Inflammatory macrophage (primary cell): ENCODE results near the gene TGFBI.
"Not testable (repeated sequence)": the region's sequence is repeated elsewhere in the genome, so short reads cannot be mapped to it uniquely, and the experiment has no call there.

Source experiments
- DNase-seq, 2 donors: peaks; one replicate each; pipeline ENCODE4 v3.0.0-alpha.2; 2020 to 2022

Gene TGFBI

DNA sequence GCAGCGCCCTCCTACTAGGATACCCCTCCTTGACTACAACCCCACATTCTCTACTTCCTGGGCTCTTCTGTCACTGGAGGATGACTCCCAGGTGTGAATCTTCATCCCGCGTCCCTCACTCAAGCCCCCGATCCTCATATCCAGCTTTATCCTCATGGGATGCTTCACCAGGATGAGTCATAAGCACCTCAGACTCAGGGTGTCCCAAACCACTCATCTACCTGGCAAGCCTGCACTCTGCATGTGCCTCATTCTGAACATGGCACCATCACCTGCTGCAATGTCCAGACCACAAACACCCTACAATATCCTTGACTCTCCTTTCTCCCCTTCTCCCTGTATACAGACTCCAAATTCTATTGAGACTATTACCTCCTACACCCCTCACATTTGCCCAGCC, 1.5 kb upstream of the TGFBI start:
- no peak for DNase-seq

GRCh38 chr5:136028090-136028489, 698 bp upstream of the TGFBI start:
- DNase-seq: no peak

DNA sequence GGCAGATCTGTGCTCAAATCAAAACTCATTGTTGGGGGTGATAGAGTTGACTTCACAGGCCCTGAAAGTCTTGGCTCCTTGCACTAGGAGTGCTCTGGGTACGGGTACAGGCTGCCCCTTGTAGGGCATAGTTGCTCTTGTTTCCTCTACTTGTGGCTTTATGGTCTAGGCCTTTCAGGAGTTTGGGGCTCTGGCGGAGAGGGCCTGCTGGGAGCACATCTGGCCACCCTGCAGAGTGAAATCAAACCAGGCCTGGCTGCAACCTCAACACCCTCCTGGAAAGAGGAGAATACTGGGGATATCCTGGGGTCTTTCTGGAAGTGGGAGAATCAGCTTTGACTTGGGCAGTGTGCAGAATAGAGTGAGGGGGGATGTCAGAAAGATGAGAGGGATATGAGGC, 1.5 kb downstream of the TGFBI start:
- DNase-seq: no peak

- DNase-seq: no peak
These were observed 2.3 kb downstream of the TGFBI start for GRCh38 chr5:136030956-136031611.

- peak in 1 of 2 donors; percentile 34 for DNase-seq
These were observed 2.9 kb downstream of the TGFBI start for GRCh38 chr5:136031711-136032110.

GRCh38 chr5:136032564-136032963, 3.8 kb downstream of the TGFBI start:
- no peak for DNase-seq

DNA sequence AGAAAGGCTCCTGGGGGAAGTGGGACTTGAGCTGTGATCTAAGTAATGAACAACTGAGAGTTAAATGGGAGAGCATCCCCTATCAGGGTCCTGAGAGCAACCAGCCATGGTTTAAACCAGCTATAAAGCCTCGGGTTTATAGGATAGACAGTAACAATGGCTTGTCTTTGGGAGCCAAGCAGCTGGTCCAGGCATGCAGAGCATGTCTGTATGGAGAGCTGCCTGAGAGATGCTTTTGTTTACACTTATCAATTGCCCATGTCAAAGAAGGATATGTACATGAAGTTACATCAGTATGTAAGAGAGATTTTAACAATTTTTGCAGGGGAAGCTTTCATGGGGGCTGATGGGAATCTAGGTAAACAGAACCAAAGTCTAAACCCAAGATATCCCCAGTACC, 4.4 kb downstream of the TGFBI start:
- no peak for DNase-seq

- no peak for DNase-seq
These were observed 5.1 kb downstream of the TGFBI start for GRCh38 chr5:136033848-136034247.

- peak in 1 of 2 donors; percentile 28 for DNase-seq
These were observed 5.7 kb downstream of the TGFBI start for GRCh38 chr5:136034492-136034891.

DNA sequence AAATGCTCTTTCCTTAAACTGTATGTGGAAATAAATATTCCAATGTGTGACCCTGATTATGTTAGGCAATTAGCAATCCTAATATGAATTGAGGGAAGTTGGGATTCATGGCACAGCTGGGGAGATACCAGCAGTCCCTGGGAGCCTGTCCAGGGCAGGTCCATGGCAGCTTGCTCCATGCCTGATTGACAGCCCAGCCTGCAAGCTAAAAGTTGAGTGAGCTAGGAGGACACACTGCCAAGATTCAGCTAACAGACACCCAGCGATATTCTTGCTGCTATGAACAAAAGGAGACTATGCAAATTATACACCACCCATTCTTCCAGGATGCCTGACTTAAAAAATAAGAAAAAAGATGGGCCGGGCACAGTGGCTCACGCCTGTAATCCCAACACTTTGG, 6.2 kb downstream of the TGFBI start:
- no peak for DNase-seq

DNA sequence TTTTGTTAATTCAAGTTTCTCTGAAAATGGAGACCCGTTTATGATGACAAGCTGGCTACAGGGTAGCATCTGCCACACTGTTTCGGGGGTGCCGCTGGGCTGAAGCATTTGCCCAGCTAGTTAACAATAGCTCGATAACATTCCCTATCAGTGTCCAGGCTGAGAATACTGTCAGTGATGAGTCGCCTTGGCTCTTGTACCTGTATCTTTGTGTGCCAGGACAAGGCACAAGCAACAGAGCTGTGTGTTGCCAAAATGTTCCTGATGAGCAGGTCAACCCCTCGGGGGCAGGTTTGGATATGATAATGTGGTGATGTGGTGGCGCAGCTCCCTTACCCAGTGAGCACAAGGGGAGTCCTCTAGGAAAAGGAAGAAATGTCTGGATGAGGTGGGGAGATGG, 7.0 kb downstream of the TGFBI start:
- DNase-seq: no peak

GRCh38 chr5:136036293-136036911, 7.6 kb downstream of the TGFBI start:
- DNase-seq: no peak

DNA sequence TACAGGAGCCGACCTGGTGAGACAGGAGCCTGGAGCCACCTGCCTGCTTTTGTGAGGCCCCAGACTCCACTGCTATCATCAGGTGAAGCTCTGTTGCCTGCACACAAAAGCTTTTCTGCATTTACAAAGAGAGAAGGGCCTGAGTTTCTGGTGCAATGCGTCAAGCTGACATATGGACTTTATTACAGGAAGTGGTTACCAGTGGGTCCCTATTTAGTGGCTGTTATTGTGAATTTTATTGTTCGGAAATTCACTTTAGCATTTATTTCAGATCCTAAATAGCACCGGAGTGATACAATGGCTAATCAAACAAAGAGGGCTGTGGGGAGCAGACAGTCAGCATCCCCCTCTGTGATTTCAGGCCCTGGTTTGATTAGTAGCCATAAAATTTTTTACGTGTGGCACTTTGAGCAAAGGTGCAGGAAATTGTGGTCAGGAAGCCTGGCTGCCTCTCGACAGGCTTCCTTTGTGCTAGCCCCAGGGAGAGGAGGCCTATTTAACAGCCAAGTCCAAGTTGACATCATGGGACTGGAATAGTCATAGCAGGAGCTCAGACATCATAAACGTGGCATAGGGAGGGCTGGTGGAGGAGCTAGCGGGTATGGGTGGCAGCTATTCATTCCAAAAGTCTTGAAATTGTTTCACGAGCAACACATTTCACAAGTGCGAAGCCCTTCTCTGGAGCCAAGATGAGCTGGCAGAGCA, 8.4 kb downstream of the TGFBI start:
- peak; percentile 43 to 46 for DNase-seq

GRCh38 chr5:136038635-136039034, 9.8 kb downstream of the TGFBI start:
- DNase-seq: no peak

- no peak for DNase-seq
These were observed 10.4 kb downstream of the TGFBI start for GRCh38 chr5:136039202-136039601.

GRCh38 chr5:136040746-136041415, 12.1 kb downstream of the TGFBI start:
- no peak for DNase-seq

GRCh38 chr5:136042156-136042555, 13.4 kb downstream of the TGFBI start:
- DNase-seq: no peak

DNA sequence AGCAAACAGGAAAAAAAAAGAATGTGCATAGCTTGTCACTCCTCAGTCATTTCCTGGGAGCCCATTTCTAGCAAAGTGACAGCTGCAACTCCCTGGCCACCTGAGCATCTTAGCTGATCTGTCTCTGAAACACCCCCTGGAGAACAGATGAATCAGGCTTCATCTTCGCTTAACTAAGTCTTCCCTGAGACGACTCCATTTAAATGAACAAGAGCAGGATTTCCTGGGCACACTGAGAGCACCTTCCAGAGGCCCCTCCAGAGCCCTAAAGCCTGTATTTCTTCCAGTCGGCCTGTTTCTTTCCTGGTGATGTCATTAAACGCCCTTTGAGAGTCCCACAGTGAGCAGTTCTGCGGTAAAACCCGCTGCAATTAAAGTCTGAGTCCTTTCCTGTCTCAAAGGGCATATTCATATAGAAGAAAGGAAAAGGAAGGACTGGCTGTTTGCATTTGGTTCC, 13.9 kb downstream of the TGFBI start:
- peak; percentile 34 to 35 for DNase-seq

DNA sequence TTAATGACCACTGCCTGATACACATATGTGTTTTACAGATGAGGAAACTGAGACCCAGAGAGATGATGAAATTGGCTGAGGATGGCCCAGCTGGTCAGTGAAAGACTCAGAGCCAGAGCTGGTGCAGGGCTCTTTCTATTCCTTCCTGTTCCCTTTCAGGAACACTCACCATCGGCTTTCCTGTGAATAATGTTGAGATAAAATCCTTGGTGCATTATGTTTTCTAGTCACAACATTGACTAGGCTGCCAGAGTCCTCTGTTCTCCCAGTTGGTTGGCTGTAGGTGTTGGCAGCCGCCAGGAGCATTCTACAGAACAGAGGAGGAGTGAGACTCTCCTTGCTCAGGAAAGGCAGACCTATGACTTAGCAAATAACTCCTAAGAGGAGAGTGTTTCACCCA, 14.8 kb downstream of the TGFBI start:
- no peak for DNase-seq

GRCh38 chr5:136043968-136044610, 15.3 kb downstream of the TGFBI start:
- DNase-seq: no peak

DNA sequence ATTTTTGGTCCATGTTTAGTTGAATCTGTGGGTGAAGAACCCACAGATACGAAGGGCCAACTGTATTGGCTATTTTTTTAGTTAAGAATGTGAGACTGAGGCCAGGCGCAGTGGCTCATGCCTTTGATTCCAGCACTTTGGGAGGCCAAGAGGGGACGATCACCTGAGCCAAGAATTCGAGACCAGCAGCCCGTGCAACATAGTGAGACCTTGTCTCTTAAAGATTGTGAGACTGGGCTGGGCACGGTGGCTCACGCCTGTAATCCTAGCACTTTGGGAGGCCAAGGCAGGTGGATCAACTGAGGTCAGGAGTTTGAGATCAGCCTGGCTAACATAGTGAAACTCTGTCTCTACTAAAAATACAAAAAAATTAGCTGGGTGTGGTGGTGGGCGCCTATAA, 16.2 kb downstream of the TGFBI start:
- not testable (repeated sequence) for DNase-seq

GRCh38 chr5:136046246-136046645, 17.5 kb downstream of the TGFBI start:
- peak in 1 of 2 donors; percentile 42 for DNase-seq

DNA sequence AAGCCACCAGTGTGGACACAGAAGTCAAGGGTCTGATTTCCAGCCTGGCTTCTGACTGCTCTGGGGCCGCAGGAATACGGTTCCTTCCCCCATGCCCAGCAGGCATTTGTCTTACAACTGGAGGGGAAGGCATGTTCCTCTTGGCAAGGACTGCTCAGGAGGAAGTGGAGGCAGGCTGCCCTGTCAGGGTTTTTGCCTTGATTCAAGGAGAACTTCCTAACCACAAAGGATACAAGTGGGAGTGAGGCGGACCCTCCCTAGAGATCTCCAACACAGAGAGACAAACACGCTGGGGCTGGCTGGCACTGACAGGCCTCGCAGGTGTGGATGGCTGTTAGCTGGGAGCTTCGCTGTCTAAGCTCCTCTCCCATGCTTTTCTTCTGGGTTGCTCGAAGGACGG, 19.1 kb downstream of the TGFBI start:
- peak; percentile 92 to 94 for DNase-seq
